ENCODE data around the gene PRKAR1A.

Gene PRKAR1A

DNA sequence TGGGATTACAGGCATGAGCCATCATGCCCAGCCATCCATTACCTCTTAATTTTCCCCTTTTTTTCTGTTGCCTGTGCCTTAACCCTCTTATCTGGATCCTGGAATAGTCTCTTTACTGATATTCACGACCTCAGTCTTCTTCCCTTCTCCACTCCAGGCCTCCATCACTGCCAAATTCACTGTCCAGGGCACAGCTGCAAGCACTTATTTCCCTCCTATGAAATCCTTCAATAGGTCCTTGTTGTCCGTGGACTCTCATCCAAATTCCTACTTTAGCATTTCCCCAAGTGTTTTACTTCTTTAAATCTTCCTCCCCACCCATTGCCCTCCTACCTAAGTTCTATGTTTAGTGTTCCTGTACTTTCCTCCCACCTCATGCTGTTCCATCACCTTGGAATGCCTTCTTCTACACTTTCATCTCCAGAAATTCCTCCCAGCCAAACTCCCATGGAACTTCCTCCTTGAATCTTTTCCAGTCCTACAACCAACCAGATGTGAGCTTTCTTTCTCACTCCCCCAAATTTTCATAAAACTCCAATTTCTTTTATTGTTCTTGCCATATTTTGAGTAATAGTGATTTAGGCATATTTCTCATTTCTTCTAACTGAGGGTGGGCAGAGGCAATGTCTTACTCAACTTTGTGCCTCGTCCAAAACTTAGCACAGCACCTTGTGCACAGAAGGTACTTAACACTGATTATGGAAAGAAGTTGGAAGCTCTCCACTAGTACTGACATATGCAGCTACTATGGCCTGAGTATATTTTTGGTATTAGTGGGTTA, 53.6 kb downstream of the PRKAR1A start:
- no peaks in the 10 kb centered on the region for H3K36me3 ChIP-seq (replicated peaks in 1 of 2; ENCODE audit: control insufficient read depth in 2 of 2, insufficient read depth in 2 of 2, low read length in 2 of 2)
- no peak overlapping the region for H3K4ac ChIP-seq (ENCODE audit: low read length)
- H4K91ac ChIP-seq (ENCODE audit: low read depth, low read length, poor library complexity) = no peak overlapping the region
- H3K14ac ChIP-seq (ENCODE audit: low read length) = no peak overlapping the region
- no peak overlapping the region for H3K23ac ChIP-seq (ENCODE audit: low read depth, low read length, poor library complexity)
- no peak overlapping the region for H3K4me3 ChIP-seq (ENCODE audit: low read length in 2 of 2)
- H3K27ac ChIP-seq (replicated peaks; ENCODE audit: low read length) = no peak overlapping the region
- no peak overlapping the region for H3K9ac ChIP-seq (ENCODE audit: low read depth, low read length, poor library complexity)
- no peak overlapping the region for H2BK5ac ChIP-seq (ENCODE audit: low read length)
- H2AFZ ChIP-seq (ENCODE audit: low read length) = no peak overlapping the region
- H2BK15ac ChIP-seq (ENCODE audit: low read length) = no peak overlapping the region
- no peak overlapping the region for H3K18ac ChIP-seq (ENCODE audit: low read length)
- no peak overlapping the region for H2BK12ac ChIP-seq (ENCODE audit: low read length)
- no peak overlapping the region for H2BK120ac ChIP-seq (ENCODE audit: low read depth, low read length)
- no peak overlapping the region for H4K8ac ChIP-seq (ENCODE audit: low read depth, low read length)
- no peaks in the 10 kb centered on the region for H3K79me1 ChIP-seq (ENCODE audit: low read depth, low read length)
- H3K9me3 ChIP-seq (replicated peaks in 1 of 2; ENCODE audit: control insufficient read depth in 2 of 2, insufficient read depth in 1 of 2, low read depth in 1 of 2, low read length in 2 of 2) = no peaks in the 10 kb centered on the region
- no peak overlapping the region for H2AK5ac ChIP-seq (ENCODE audit: low read depth, low read length)
- DNase-seq (ENCODE audit: low spot score) = no peak
- H3K27me3 ChIP-seq (ENCODE audit: control insufficient read depth in 3 of 3, insufficient read depth in 3 of 3, low read depth in 1 of 3, low read length in 3 of 3) = peaks cover 0 to 24% (median 0%) of the 10 kb centered on the region in 3 experiments
- no peak overlapping the region for H3K4me2 ChIP-seq (ENCODE audit: insufficient read depth, low read length, poor library complexity, severe bottlenecking)
- WGBS, 2 donors (ENCODE audit: extremely low coverage in 2 of 2, insufficient read length in 2 of 2, insufficient replicate concordance in 1 of 2) = no CpG with 5 or more reads among the region's 3 CpGs
- no peaks in the 10 kb centered on the region for H3K4me1 ChIP-seq (ENCODE audit: control insufficient read depth in 2 of 2, insufficient read depth in 1 of 2, low read depth in 1 of 2, low read length in 2 of 2)

DNA sequence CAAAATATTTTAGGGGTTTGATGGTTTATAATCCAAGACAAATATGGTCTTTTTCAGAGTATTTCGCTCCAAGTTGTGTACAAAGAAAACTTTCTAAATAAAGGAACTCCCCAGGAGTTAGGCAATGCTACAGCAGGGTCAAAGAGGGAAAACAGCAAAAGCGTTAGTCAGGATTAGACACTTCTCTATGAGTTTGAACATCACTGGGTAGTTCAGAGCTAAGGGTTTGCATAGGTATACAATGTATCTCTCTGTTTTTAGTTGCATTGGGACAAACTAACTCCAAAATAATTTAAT, 54.2 kb downstream of the PRKAR1A start:
- Histone ChIP-seq H2BK12ac (ENCODE audit: low read length) (no peak overlapping the region), H3K4me3 (ENCODE audit: low read length in 2 of 2) (no peak overlapping the region), H2BK120ac (ENCODE audit: low read depth, low read length) (no peak overlapping the region)

DNA sequence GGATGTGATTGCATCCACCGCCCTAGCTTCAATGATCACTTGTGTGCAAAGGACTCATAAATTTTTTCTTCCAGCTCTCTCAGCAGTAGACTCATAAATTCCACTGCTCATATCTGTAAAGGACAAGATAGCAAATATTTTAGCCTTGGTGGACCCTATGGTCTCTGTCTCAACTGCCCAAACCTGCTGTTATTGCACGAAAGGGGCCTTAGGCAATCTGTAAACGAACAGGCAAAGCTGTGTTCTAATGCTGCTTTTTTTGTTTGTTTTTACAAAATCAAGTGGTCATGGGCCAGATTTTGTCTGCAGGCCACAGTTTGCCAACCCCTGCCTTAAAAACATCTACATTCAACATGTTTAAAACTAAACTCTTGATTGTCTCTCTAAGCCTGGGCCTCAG, 54.8 kb downstream of the PRKAR1A start:
- Histone ChIP-seq H4K8ac (ENCODE audit: low read depth, low read length) (no peak overlapping the region), H3K79me1 (ENCODE audit: low read depth, low read length) (no peaks in the 10 kb centered on the region), H3K4me2 (ENCODE audit: insufficient read depth, low read length, poor library complexity, severe bottlenecking) (no peak overlapping the region), H2BK12ac (ENCODE audit: low read length) (no peak overlapping the region), H3K9ac (ENCODE audit: low read depth, low read length, poor library complexity) (no peak overlapping the region), H3K9me3 (replicated peaks in 1 of 2; ENCODE audit: control insufficient read depth in 2 of 2, insufficient read depth in 1 of 2, low read depth in 1 of 2, low read length in 2 of 2) (no peaks in the 10 kb centered on the region), H3K18ac (ENCODE audit: low read length) (no peak overlapping the region), H3K4me1 (ENCODE audit: control insufficient read depth in 2 of 2, insufficient read depth in 1 of 2, low read depth in 1 of 2, low read length in 2 of 2) (no peaks in the 10 kb centered on the region), H2BK120ac (ENCODE audit: low read depth, low read length) (no peak overlapping the region), H2BK15ac (ENCODE audit: low read length) (no peak overlapping the region), H2AK5ac (ENCODE audit: low read depth, low read length) (no peak overlapping the region), H4K91ac (ENCODE audit: low read depth, low read length, poor library complexity) (no peak overlapping the region), H2AFZ (ENCODE audit: low read length) (no peak overlapping the region), H3K14ac (ENCODE audit: low read length) (no peak overlapping the region), H3K27ac (replicated peaks; ENCODE audit: low read length) (no peak overlapping the region), H3K4ac (ENCODE audit: low read length) (no peak overlapping the region), H3K4me3 (ENCODE audit: low read length in 2 of 2) (no peak overlapping the region), H3K27me3 (ENCODE audit: control insufficient read depth in 3 of 3, insufficient read depth in 3 of 3, low read depth in 1 of 3, low read length in 3 of 3) (peaks cover 0 to 27% (median 0%) of the 10 kb centered on the region in 3 experiments), H3K36me3 (replicated peaks in 1 of 2; ENCODE audit: control insufficient read depth in 2 of 2, insufficient read depth in 2 of 2, low read length in 2 of 2) (no peaks in the 10 kb centered on the region), H2BK5ac (ENCODE audit: low read length) (no peak overlapping the region), H3K23ac (ENCODE audit: low read depth, low read length, poor library complexity) (no peak overlapping the region)
- no CpG with 5 or more reads among the region's 3 CpGs for WGBS, 2 donors (ENCODE audit: extremely low coverage in 2 of 2, insufficient read length in 2 of 2, insufficient replicate concordance in 1 of 2)
- DNase-seq (ENCODE audit: low spot score) = no peak

More for the DNA sequence above, 54.2 kb downstream of the PRKAR1A start:
- Histone ChIP-seq H3K14ac (ENCODE audit: low read length) (no peak overlapping the region), H3K23ac (ENCODE audit: low read depth, low read length, poor library complexity) (no peak overlapping the region), H3K4ac (ENCODE audit: low read length) (no peak overlapping the region), H3K9me3 (replicated peaks in 1 of 2; ENCODE audit: control insufficient read depth in 2 of 2, insufficient read depth in 1 of 2, low read depth in 1 of 2, low read length in 2 of 2) (no peaks in the 10 kb centered on the region), H3K79me1 (ENCODE audit: low read depth, low read length) (no peaks in the 10 kb centered on the region), H3K4me1 (ENCODE audit: control insufficient read depth in 2 of 2, insufficient read depth in 1 of 2, low read depth in 1 of 2, low read length in 2 of 2) (no peaks in the 10 kb centered on the region), H2BK5ac (ENCODE audit: low read length) (no peak overlapping the region), H3K27me3 (ENCODE audit: control insufficient read depth in 3 of 3, insufficient read depth in 3 of 3, low read depth in 1 of 3, low read length in 3 of 3) (peaks cover 0 to 24% (median 0%) of the 10 kb centered on the region in 3 experiments), H3K18ac (ENCODE audit: low read length) (no peak overlapping the region), H3K9ac (ENCODE audit: low read depth, low read length, poor library complexity) (no peak overlapping the region), H2AK5ac (ENCODE audit: low read depth, low read length) (no peak overlapping the region), H4K8ac (ENCODE audit: low read depth, low read length) (no peak overlapping the region), H3K27ac (replicated peaks; ENCODE audit: low read length) (no peak overlapping the region), H3K36me3 (replicated peaks in 1 of 2; ENCODE audit: control insufficient read depth in 2 of 2, insufficient read depth in 2 of 2, low read length in 2 of 2) (no peaks in the 10 kb centered on the region), H2AFZ (ENCODE audit: low read length) (no peak overlapping the region), H4K91ac (ENCODE audit: low read depth, low read length, poor library complexity) (no peak overlapping the region), H3K4me2 (ENCODE audit: insufficient read depth, low read length, poor library complexity, severe bottlenecking) (no peak overlapping the region), H2BK15ac (ENCODE audit: low read length) (no peak overlapping the region)
- no peak for DNase-seq (ENCODE audit: low spot score)
- no CpG with 5 or more reads among the region's 2 CpGs for WGBS, 2 donors (ENCODE audit: extremely low coverage in 2 of 2, insufficient read length in 2 of 2, insufficient replicate concordance in 1 of 2)

DNA sequence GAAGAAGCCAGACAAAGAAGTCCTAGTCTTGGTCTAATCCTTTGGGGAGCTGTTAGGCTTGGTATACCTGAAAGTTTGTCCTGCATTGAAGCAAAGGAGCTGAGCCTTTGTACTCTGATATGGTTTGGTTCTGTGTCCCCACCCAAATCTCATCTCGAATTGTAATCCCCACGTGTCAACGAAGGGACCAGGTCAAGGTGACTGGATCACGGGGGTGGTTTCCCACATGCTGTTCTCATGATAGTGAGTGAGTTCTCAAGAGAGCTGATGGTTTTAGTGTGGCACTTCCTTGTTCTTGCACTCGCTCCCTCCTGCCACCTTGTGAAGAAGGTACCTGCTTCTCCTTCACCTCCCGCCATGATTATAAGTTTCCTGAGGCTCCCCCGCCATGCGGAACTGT, 55.4 kb downstream of the PRKAR1A start:
- no peak overlapping the region for H2BK120ac ChIP-seq (ENCODE audit: low read depth, low read length)
- H3K27me3 ChIP-seq (ENCODE audit: control insufficient read depth in 3 of 3, insufficient read depth in 3 of 3, low read depth in 1 of 3, low read length in 3 of 3) = peaks cover 0 to 27% (median 0%) of the 10 kb centered on the region in 3 experiments
- H3K4me3 ChIP-seq (ENCODE audit: low read length in 2 of 2) = no peak overlapping the region
- WGBS, 2 donors (ENCODE audit: extremely low coverage in 2 of 2, insufficient read length in 2 of 2, insufficient replicate concordance in 1 of 2) = no CpG with 5 or more reads among the region's 8 CpGs
- no peak overlapping the region for H3K23ac ChIP-seq (ENCODE audit: low read depth, low read length, poor library complexity)
- H3K9me3 ChIP-seq (replicated peaks in 1 of 2; ENCODE audit: control insufficient read depth in 2 of 2, insufficient read depth in 1 of 2, low read depth in 1 of 2, low read length in 2 of 2) = no peaks in the 10 kb centered on the region
- no peak overlapping the region for H2AFZ ChIP-seq (ENCODE audit: low read length)
- no peak overlapping the region for H2BK5ac ChIP-seq (ENCODE audit: low read length)
- H2BK15ac ChIP-seq (ENCODE audit: low read length) = no peak overlapping the region
- H3K4ac ChIP-seq (ENCODE audit: low read length) = no peak overlapping the region
- H3K4me2 ChIP-seq (ENCODE audit: insufficient read depth, low read length, poor library complexity, severe bottlenecking) = no peak overlapping the region
- no peak overlapping the region for H4K91ac ChIP-seq (ENCODE audit: low read depth, low read length, poor library complexity)
- no peaks in the 10 kb centered on the region for H3K4me1 ChIP-seq (ENCODE audit: control insufficient read depth in 2 of 2, insufficient read depth in 1 of 2, low read depth in 1 of 2, low read length in 2 of 2)
- H2AK5ac ChIP-seq (ENCODE audit: low read depth, low read length) = no peak overlapping the region
- no peak overlapping the region for H3K9ac ChIP-seq (ENCODE audit: low read depth, low read length, poor library complexity)
- no peak overlapping the region for H3K14ac ChIP-seq (ENCODE audit: low read length)
- no peaks in the 10 kb centered on the region for H3K79me1 ChIP-seq (ENCODE audit: low read depth, low read length)
- H3K18ac ChIP-seq (ENCODE audit: low read length) = no peak overlapping the region
- DNase-seq (ENCODE audit: low spot score) = no peak
- H3K27ac ChIP-seq (replicated peaks; ENCODE audit: low read length) = no peak overlapping the region
- no peak overlapping the region for H4K8ac ChIP-seq (ENCODE audit: low read depth, low read length)
- no peaks in the 10 kb centered on the region for H3K36me3 ChIP-seq (replicated peaks in 1 of 2; ENCODE audit: control insufficient read depth in 2 of 2, insufficient read depth in 2 of 2, low read length in 2 of 2)
- no peak overlapping the region for H2BK12ac ChIP-seq (ENCODE audit: low read length)

Measured in neuronal stem cell (in vitro differentiated cells).